ENCODE data around the gene C11orf68.
A peak's percentile ranks its signal among the peaks of the same experiment; 100 is the strongest.

C11orf68 gene

GRCh38 chr11:65890324-65891218 lies 28.3 kb downstream of the C11orf68 start, which contains the start of gene CCDC85B:
Gene CCDC85B, plus strand, starts transcription at chr11:65890673. Its CDS starts 111 bp downstream, at chr11:65890784.
- peak; percentile 95 for DNase-seq (ENCODE audit: low spot score)

DNA sequence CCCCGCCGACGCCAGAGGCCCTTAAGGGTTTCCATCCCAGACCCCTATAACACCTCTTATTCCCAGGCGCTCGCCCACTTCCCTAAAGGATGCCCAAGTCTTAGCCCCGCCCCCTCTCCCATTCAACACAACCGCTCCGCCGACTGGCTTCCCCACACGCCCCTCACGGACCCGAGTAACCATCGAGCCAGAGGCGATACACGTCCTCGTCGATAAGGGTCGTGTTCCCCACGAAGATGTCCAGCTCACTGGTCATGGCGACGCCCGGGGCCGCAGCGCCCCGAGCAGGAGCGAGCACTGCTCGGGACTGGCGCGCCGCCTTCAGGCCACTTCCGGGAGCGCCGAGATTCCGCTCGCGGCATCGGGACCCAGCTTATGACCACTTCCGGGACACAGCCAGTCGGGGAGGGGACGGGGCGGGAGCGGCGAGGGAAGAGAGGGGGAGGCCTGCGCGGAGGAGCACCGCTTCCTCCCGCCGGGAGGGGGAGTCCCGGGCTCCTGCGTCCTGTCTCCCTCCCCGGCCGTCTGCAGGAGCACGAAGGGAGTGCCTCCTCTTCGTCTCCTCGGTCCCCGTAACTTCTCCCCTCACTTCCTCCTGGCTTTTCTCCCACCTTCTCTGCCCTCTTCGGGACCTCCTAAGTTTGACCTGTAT lies 30.6 kb downstream of the C11orf68 start, which contains the start of gene FIBP:
FIBP (minus strand) TSS at position 309 of the 652 bp plus-strand sequence; CDS start at position 256, 53 bp downstream.
- peak; percentile 97 for DNase-seq (ENCODE audit: low spot score)

GRCh38 chr11:65887723-65888162 lies 31.1 kb downstream of the C11orf68 start:
- DNase-seq (ENCODE audit: low spot score) = no peak

- no peak for DNase-seq (ENCODE audit: low spot score)
Measured at GRCh38 chr11:65886826-65887722, 31.8 kb downstream of the C11orf68 start.

DNA sequence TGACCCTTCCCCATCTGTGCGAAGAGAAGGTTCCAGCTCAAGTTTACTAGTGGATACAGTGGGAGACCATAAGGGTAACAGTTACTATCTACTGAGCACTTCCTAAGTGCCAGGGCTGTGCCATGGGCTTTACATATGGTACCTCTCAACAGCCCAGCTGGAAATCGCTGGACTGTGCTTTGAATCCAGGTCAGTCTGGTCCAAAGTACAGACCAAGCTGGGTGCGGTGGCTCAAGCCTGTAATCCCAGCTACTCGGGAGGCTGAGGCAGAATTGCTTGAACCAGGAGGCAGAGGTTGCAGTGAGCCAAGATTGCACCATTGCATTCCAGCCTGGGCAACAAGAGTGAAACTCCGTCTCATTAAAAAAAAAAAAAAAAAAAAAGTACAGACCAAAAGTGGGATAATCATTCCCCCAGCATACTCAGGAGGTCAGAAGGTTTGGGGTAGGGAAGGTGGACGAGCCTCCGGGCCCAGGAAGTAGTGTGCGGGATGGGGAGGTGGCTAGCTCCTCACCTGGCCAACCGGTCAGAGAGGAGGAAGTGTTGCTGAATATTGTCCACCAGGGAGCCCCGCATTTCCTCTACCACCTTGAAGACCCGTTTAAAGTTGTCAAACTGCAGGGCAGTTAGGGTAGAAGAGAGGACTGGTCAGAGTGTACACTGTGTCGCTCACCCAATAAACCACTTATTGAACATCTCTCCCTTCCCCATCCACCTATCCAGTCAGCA lies 32.9 kb downstream of the C11orf68 start:
- DNase-seq (ENCODE audit: low spot score) = no peak

GRCh38 chr11:65885231-65885630 lies 33.6 kb downstream of the C11orf68 start:
- no peak for DNase-seq (ENCODE audit: low spot score)

GRCh38 chr11:65884716-65885092 lies 34.2 kb downstream of the C11orf68 start:
- peak; percentile 74 for DNase-seq (ENCODE audit: low spot score)

DNA sequence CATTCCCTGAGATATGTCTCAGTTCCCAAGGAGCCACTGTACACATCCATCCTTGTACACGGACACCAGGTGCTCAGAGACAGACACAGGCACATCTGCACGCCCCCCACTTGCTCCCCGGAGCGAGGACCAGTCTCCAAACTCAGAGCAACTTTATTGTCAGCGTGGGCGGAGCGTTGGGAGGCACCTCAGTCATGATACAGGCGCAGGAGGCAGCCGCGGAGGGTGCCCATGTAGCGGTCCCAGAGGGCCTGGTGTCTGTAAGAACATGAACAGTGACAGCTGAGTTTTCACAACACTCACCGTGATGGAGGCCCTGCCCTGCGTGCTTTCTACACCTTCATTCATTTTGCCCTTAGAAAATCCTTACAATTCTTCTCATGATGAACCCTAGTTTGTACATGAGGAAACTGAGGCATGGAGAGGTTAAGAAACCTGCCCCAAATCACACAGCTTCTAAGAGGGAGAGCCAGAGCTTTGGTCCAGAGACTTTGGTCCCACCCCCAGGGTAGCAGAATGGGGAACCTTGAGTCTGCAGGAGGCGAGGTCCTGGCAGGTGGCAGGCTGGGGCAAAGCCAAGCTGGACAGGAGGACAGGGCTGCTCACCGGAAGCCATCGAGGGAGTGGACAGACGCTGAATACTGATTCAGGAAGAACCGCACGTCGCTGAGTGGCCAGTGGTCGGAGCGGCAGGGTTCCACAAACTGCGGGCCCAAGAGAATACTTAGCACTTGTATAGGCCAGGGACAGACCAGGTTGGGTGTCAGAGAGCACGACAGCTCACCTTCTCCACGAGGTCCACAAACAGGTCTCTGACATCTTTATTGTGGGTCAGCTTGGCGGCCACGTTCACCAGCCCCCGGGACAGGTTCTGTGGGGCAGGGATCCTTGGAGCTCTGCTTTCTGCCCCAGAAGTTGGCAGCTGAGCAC lies 34.8 kb downstream of the C11orf68 start:
- DNase-seq (ENCODE audit: low spot score) = no peak

GRCh38 chr11:65883058-65883761 lies 35.7 kb downstream of the C11orf68 start:
- DNase-seq (ENCODE audit: low spot score) = no peak

GRCh38 chr11:65882120-65883057 lies 36.5 kb downstream of the C11orf68 start:
- no peak for DNase-seq (ENCODE audit: low spot score)

GRCh38 chr11:65880844-65881421 lies 37.9 kb downstream of the C11orf68 start:
- no peak for DNase-seq (ENCODE audit: low spot score)

DNA sequence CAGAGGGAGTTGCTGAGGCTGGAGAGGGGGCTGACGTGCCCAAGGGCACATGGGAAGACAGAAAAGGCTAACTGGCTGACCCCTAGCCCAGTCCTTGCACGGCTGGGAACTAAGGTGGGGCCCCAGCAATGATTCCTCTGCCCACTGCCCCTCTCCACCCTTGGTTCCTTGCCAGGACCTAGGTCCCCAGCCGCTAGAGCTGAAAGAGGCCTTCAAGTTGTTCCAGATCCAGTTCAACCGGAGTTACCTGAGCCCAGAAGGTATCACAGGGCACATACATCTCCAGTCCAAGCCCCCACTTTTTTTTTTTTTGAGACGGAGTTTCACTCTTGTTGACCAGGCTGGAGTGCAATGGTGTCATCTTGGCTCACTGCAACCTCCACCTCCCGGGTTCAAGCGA lies 38.8 kb downstream of the C11orf68 start:
- no peak for DNase-seq (ENCODE audit: low spot score)

GRCh38 chr11:65879617-65880016 lies 39.2 kb downstream of the C11orf68 start, which contains the start of gene CTSW:
Gene CTSW, plus strand, starts transcription at chr11:65879837. Its CDS starts 18 bp downstream, at chr11:65879855.
- DNase-seq (ENCODE audit: low spot score) = no peak

DNA sequence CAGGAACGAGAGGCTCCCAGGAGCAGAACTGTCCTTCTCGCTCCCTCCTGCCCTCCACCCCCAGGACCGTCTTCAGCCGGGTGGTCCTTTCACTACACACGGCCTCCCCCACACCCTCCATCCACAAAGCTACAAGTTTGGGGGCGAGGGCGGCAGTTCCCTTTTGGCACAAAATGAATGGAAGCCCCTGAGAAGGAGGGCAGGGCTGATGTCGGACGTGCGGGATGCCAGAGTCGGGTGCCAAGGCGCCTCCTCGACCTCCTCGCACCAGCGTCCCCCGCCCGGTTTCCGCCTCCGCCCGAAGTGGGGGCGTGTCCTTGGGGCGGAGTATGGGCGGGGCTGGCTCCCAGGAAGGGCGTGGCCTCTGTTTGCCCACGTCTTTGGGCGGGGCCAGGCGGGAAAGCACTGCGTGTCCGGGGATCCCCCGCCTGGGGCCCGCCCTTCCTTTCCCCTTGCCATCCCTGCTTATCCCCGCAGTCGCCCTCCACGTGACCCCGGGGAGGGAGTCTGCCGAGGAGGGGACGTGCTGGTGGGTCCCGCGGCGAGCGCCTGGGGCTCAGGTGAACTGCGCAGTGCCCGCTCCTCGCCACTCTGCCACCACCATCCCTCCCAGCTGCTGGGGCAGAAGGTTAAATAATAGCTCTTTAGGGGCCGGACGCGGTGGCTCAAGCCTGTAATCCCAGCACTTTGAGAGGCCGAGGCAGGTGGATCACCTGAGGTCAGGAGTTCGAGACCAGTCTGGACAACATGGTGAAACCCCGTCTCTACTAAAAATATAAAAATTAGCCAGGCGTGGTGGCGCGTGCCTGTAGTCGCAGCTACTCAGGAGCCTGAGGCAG lies 45.3 kb downstream of the C11orf68 start:
- peak; percentile 94 for DNase-seq (ENCODE audit: low spot score)

DNA sequence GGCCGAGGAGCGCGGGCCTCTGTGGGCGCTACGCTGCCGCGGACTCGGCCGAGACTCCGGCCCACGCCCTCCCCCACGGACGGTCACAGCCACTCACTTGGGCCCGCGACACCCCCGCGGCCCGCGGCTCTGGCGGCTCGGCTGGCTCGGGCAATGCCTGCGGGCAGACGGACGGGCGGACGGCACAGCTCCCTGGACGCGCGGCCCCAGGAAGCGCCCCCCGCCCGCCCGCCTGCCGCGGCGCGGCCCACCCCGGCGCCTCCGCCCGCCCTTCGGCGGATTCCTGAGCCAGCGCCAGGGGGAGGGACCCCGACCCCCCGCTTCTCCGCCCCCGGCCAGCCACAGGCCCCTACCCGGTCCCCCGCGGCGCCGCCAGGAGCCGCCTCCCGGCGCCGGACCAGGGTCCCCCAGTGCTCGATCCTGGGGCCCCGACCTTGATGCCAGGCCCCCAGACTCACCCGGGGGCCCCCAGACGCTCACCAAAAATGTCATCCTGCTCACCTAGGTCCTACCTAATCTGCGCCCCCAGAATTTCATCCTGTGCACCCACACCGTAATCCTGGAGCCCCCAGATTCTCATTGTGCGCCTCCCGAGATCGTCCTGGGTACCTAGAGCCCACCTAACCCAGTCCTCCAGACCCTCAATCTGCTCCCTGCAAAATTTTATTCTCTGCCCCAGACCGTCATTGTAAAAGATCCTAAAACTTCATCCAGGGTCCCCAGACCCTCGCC lies 46.1 kb downstream of the C11orf68 start, which contains the start of gene EFEMP2:
EFEMP2 (minus strand) TSS at position 215 of the 732 bp plus-strand sequence. CDS start 446 bp downstream, outside the sequence.
- DNase-seq (ENCODE audit: low spot score) = no peak
